IMR-90 (cell line): ENCODE measurements around the gene LPAR1. TPM values are rescaled to one million over a fixed set of nuclear protein-coding genes. Genes with fewer than 3 reads are reported as not detected.
"Not testable (repeated sequence)": the region's sequence is repeated elsewhere in the genome, so short reads cannot be mapped to it uniquely, and the experiment has no call there.

Source experiments
- ATAC-seq: fragments of 200-7000 bp; cut with Tn5 transposase; 2 replicates; pipeline ENCODE4 v1.9.1; 2020; ENCODE audit warnings: low read depth, mild to moderate bottlenecking, moderate library complexity
- BruUV-seq: library from RNA; stranded (reverse); fragments of 400-500 nt; replicated peaks from 2 replicates; lab custom pipeline; 2021; lab: Mats Ljungman, UMichigan
- CTCF ChIA-PET: fragments of 300-600 bp; formaldehyde crosslinking; extraction: SDS; loops from one replicate; lab custom pipeline; 2021; ENCODE audit warnings: antibody characterized with exemption; lab: Yijun Ruan, JAX
- POLR2A ChIA-PET: fragments of 300-600 bp; sonication (Branson Sonifier 250); formaldehyde crosslinking; loops from one replicate; lab custom pipeline; 2022; ENCODE audit warnings: antibody characterized with exemption; ENCODE audit not compliant: unreplicated experiment; lab: Charles Lee
- DNase-seq: peaks from one replicate; pipeline ENCODE4 v3.0.0; 2013
- H2AFZ ChIP-seq: replicated peaks from 2 replicates; pipeline ENCODE3; 2013; ENCODE audit warnings: low read length, mild to moderate bottlenecking; ENCODE audit not compliant: poor library complexity
- H2AK5ac ChIP-seq: 2 replicates; pipeline ENCODE4 v1.6.1; 2013; ENCODE audit warnings: low read depth, low read length, inconsistent platforms
- H2AK9ac ChIP-seq: replicated peaks from 2 replicates; pipeline ENCODE3; 2013; ENCODE audit warnings: mild to moderate bottlenecking, low read depth, low read length, moderate library complexity; ENCODE audit not compliant: poor library complexity
- H2BK120ac ChIP-seq: 2 replicates; pipeline ENCODE4 v1.6.1; 2013; ENCODE audit warnings: low read depth, low read length, inconsistent platforms
- H2BK15ac ChIP-seq: 3 replicates; pipeline ENCODE4 v1.6.1; 2013; ENCODE audit warnings: low read depth, low read length, inconsistent platforms
- H2BK20ac ChIP-seq: 2 replicates; pipeline ENCODE4 v1.6.1; 2013; ENCODE audit warnings: low read depth, mild to moderate bottlenecking, inconsistent platforms, low read length, moderate library complexity
- H2BK5ac ChIP-seq: 2 replicates; pipeline ENCODE4 v1.6.1; 2013; ENCODE audit warnings: mild to moderate bottlenecking, low read depth, low read length, inconsistent platforms; ENCODE audit not compliant: poor library complexity, severe bottlenecking
- H3K14ac ChIP-seq: replicated peaks from 2 replicates; pipeline ENCODE4 v1.6.1; 2013; ENCODE audit warnings: low read depth, low read length, inconsistent platforms
- H3K18ac ChIP-seq: 2 replicates; pipeline ENCODE4 v1.6.1; 2013; ENCODE audit warnings: low read depth, low read length, control low read depth
- H3K23ac ChIP-seq: 2 replicates; pipeline ENCODE4 v1.6.1; 2013; ENCODE audit warnings: low read depth, low read length, inconsistent platforms
- H3K27ac ChIP-seq: 2 replicates; pipeline ENCODE4 v1.5.1; 2013; ENCODE audit warnings: mild to moderate bottlenecking, control low read depth, low read length; ENCODE audit not compliant: insufficient read depth
- H3K27me3 ChIP-seq: 2 replicates; pipeline ENCODE4 v1.6.1; 2013; ENCODE audit warnings: low read length; ENCODE audit not compliant: control insufficient read depth, insufficient read depth
- H3K36me3 ChIP-seq: 2 replicates; pipeline ENCODE4 v1.6.1; 2013; ENCODE audit warnings: low read length, mixed read lengths; ENCODE audit not compliant: control insufficient read depth, insufficient read depth
- H3K4ac ChIP-seq: 2 replicates; pipeline ENCODE4 v1.6.1; 2013; ENCODE audit warnings: low read depth, low read length, inconsistent platforms
- H3K4me1 ChIP-seq: 2 replicates; pipeline ENCODE4 v1.6.1; 2013; ENCODE audit warnings: low read length, mixed read lengths; ENCODE audit not compliant: control insufficient read depth, insufficient read depth
- H3K4me2 ChIP-seq: 2 replicates; pipeline ENCODE4 v1.6.1; 2013; ENCODE audit warnings: low read depth, mild to moderate bottlenecking, control low read depth, low read length, moderate library complexity
- H3K4me3 ChIP-seq: 2 replicates; pipeline ENCODE4 v1.5.1; 2013; ENCODE audit warnings: low read depth, mild to moderate bottlenecking, control low read depth, low read length, moderate library complexity; ENCODE audit not compliant: insufficient read depth
- H3K56ac ChIP-seq: 2 replicates; pipeline ENCODE4 v1.6.1; 2013; ENCODE audit warnings: low read length, inconsistent platforms; ENCODE audit not compliant: insufficient read depth; ENCODE audit errors: extremely low read depth
- H3K79me1 ChIP-seq, 2 experiments: 2 replicates each; pipeline ENCODE4 v1.6.1; 2013; ENCODE audit warnings: low read length in 2 of 2, inconsistent platforms in 1 of 2, low read depth in 1 of 2
- H3K9ac ChIP-seq: 2 replicates; pipeline ENCODE4 v1.6.1; 2013; ENCODE audit warnings: low read depth, low read length, control low read depth
- H3K9me1 ChIP-seq: 2 replicates; pipeline ENCODE4 v1.6.1; 2013; ENCODE audit warnings: low read length, inconsistent platforms; ENCODE audit not compliant: insufficient read depth
- H3K9me3 ChIP-seq: 2 replicates; pipeline ENCODE4 v1.6.1; 2013; ENCODE audit warnings: low read length; ENCODE audit not compliant: control insufficient read depth, insufficient read depth
- H4K20me1 ChIP-seq: 2 replicates; pipeline ENCODE4 v1.6.1; 2013; ENCODE audit warnings: low read length, inconsistent platforms; ENCODE audit not compliant: insufficient read depth
- H4K5ac ChIP-seq: 2 replicates; pipeline ENCODE4 v1.6.1; 2013; ENCODE audit warnings: mild to moderate bottlenecking, low read depth, low read length, control low read depth
- H4K8ac ChIP-seq, 2 experiments: 2 replicates each; pipeline ENCODE4 v1.6.1; 2013; ENCODE audit warnings: low read depth in 2 of 2, low read length in 2 of 2, control low read depth in 1 of 2, inconsistent platforms in 1 of 2
- H4K91ac ChIP-seq: 2 replicates; pipeline ENCODE4 v1.6.1; 2013; ENCODE audit warnings: low read depth, low read length, inconsistent platforms; ENCODE audit not compliant: insufficient read depth
- BHLHE40 ChIP-seq: fragments of 150-350 bp; IDR thresholded peaks from 2 replicates; pipeline ENCODE4 v1.6.1; 2016; ENCODE audit warnings: mild to moderate bottlenecking, low read depth, low read length
- CEBPB ChIP-seq: IDR thresholded peaks from 2 replicates; pipeline ENCODE4 v1.6.1; 2012; ENCODE audit warnings: low read depth, low read length, improper control_type of control experiment
- ELK1 ChIP-seq: fragments of 150-350 bp; IDR thresholded peaks from 2 replicates; pipeline ENCODE4 v1.6.1; 2016; ENCODE audit warnings: low read depth, mild to moderate bottlenecking, low read length, moderate library complexity, borderline replicate concordance
- FOS ChIP-seq: fragments of 150-350 bp; IDR thresholded peaks from 2 replicates; pipeline ENCODE4 v1.6.1; 2016; ENCODE audit warnings: low read depth, low read length
- MAFK ChIP-seq: IDR thresholded peaks from 2 replicates; pipeline ENCODE4 v1.6.1; 2012; ENCODE audit warnings: low read depth, low read length, improper control_type of control experiment
- MAZ ChIP-seq: IDR thresholded peaks from 2 replicates; pipeline ENCODE4 v1.6.1; 2012; ENCODE audit warnings: low read depth, mild to moderate bottlenecking, low read length, improper control_type of control experiment, moderate library complexity, borderline replicate concordance
- MXI1 ChIP-seq: IDR thresholded peaks from 2 replicates; pipeline ENCODE4 v1.6.1; 2012; ENCODE audit warnings: low read depth, mild to moderate bottlenecking, low read length, moderate library complexity, borderline replicate concordance
- NFE2L2 ChIP-seq: fragments of 150-350 bp; IDR thresholded peaks from 2 replicates; pipeline ENCODE4 v1.6.1; 2016; ENCODE audit warnings: low read depth, mild to moderate bottlenecking, low read length
- POLR2A ChIP-seq: IDR thresholded peaks from 2 replicates; pipeline ENCODE4 v1.6.1; 2012; ENCODE audit warnings: mild to moderate bottlenecking, low read depth, low read length
- RAD21 ChIP-seq: IDR thresholded peaks from 2 replicates; pipeline ENCODE4 v1.6.1; 2012; ENCODE audit warnings: low read length, improper control_type of control experiment
- SMC3 ChIP-seq: fragments of 150-350 bp; IDR thresholded peaks from 2 replicates; pipeline ENCODE4 v1.6.1; 2016; ENCODE audit warnings: low read depth, mild to moderate bottlenecking, antibody characterized with exemption, low read length, moderate library complexity
- WGBS, 2 experiments: methylation state at CpG; one replicate each; pipeline versions ENCODE4 v1.1.5 to v1.1.7; 2013; ENCODE audit warnings: missing lambda C conversion rate in 2 of 2; ENCODE audit not compliant: insufficient read length in 1 of 2; ENCODE audit errors: extremely low coverage in 2 of 2; 5-methylcytosine and 5-hydroxymethylcytosine counted together
- dilution Hi-C: fragments of 300-500 bp; cut with HindIII; formaldehyde crosslinking; loops from one replicate; pipeline ENCODE4 v1.14.3; 2018; ENCODE audit warnings: low sequenced_read_pairs; ENCODE audit not compliant: unreplicated experiment
- in situ Hi-C: fragments of 300-500 bp; cut with MboI; formaldehyde crosslinking; loops from 3 replicates; pipeline ENCODE4 v1.14.3; 2019; ENCODE audit warnings: low sequenced_read_pairs, inconsistent platforms, mixed read lengths
- intact Hi-C: fragments of 100-400 bp; cut with micrococcal nuclease; formaldehyde crosslinking; loops from 2 replicates; pipeline ENCODE4 v1.10.0; 2022
- polyA plus RNA-seq, 3 experiments: library from polyadenylated mRNA; depleted of rRNA; stranded (reverse); fragments of >200 nt; gene quantifications; 2 replicates each; pipeline ENCODE4 v1.2.3, GENCODE V29; 2012; ENCODE audit warnings: low replicate concordance in 1 of 3
- total RNA-seq: library from RNA; depleted of rRNA; stranded (reverse); fragments of >200 nt; gene quantifications from 2 replicates; pipeline ENCODE4 v1.2.3, GENCODE V29; 2012

The LPAR1 gene
- total and polyA plus RNA-seq, 2 of the 4 experiments (the other 2 are of a cell fraction), result 171 to 315 TPM

- H3K18ac ChIP-seq, result no peak overlapping the region
- in situ Hi-C loops, result no loop called here
Observed at GRCh38 chr9:110825950-110826349, 212.3 kb downstream of the LPAR1 start.

GRCh38 chr9:110825129-110825528, 213.1 kb downstream of the LPAR1 start:
- H2BK15ac ChIP-seq, DNase-seq, H3K27ac ChIP-seq, H4K8ac ChIP-seq, H3K27me3 ChIP-seq, H3K18ac ChIP-seq, H3K14ac ChIP-seq, H3K56ac ChIP-seq, H4K20me1 ChIP-seq, H3K36me3 ChIP-seq, POLR2A ChIA-PET, H2BK120ac ChIP-seq, H3K79me1 ChIP-seq, intact Hi-C loops, H3K4me3 ChIP-seq, H3K4ac ChIP-seq, H4K5ac ChIP-seq, H3K9me3 ChIP-seq, H3K23ac ChIP-seq, H3K9ac ChIP-seq, CTCF ChIA-PET, H2AFZ ChIP-seq, H2AK9ac ChIP-seq, H3K4me1 ChIP-seq, H2BK20ac ChIP-seq, H4K91ac ChIP-seq, H2BK5ac ChIP-seq, H3K9me1 ChIP-seq, in situ Hi-C loops, H3K4me2 ChIP-seq, BruUV-seq, dilution Hi-C loops, H2AK5ac ChIP-seq: not testable (repeated sequence)
- ATAC-seq, result peak; percentile 84; the same call in 1 of the 2 replicates

More at GRCh38 chr9:110825950-110826349, 212.3 kb downstream of the LPAR1 start:
- CTCF ChIA-PET, result no interaction called here
- Histone ChIP-seq H4K5ac (no peak overlapping the region), H3K4me1 (no peaks in the 10 kb centered on the region), H4K20me1 (no peaks in the 10 kb centered on the region), H3K9me1 (no peaks in the 10 kb centered on the region), H2AK5ac (peak overlapping the region; percentile 6; the same call in 1 of the 2 replicates), H3K79me1 (no peaks in the 10 kb centered on the region), H3K9me3 (no peaks in the 10 kb centered on the region), H3K23ac (no peak overlapping the region), H3K14ac (peak overlapping the region; percentile 7; the same call in 1 of the 2 replicates), H3K4me2 (no peak overlapping the region), H3K9ac (no peak overlapping the region), H2BK5ac (no peak overlapping the region), H4K91ac (no peak overlapping the region), H3K27ac (no peak overlapping the region), H3K56ac (no peak overlapping the region; the same call in 1 of the 2 replicates), H2BK20ac (0 out of 2 replicates have a peak overlapping the region, but pooled peaks have one; percentile 14), H2AK9ac (no peak overlapping the region), H3K36me3 (no peaks in the 10 kb centered on the region), H2BK120ac (0 out of 2 replicates have a peak overlapping the region, but pooled peaks have one; percentile 2), H2BK15ac (peak overlapping the region; percentile 46; the same call in 1 of the 3 replicates), H3K4me3 (no peak overlapping the region), H3K27me3 (no peaks in the 10 kb centered on the region), H2AFZ (no peak overlapping the region), H4K8ac (no peak overlapping the region), H3K4ac (0 out of 2 replicates have a peak overlapping the region, but pooled peaks have one; percentile 4)
- POLR2A ChIA-PET, result interaction anchor here (0.6 kb wide), 1 partner anchor 783 kb away, joined by 3 read pairs; no protein-coding TSS in a partner anchor
- BruUV-seq, result no TSS peak
- no CpG with 5 or more reads among the region's 2 CpGs for WGBS, 2 experiments
- no peak for TF ChIP-seq ELK1
- TF ChIP-seq BHLHE40, result no peak
- TF ChIP-seq MAZ, result no peak
- no peak for TF ChIP-seq CEBPB
- no peak for TF ChIP-seq POLR2A
- no peak for TF ChIP-seq MAFK
- TF ChIP-seq FOS, result no peak
- TF ChIP-seq NFE2L2, result no peak
- TF ChIP-seq SMC3, result no peak
- TF ChIP-seq MXI1, result no peak
- no peak for TF ChIP-seq RAD21
- DNase-seq (peak; percentile 13), ATAC-seq (no peak)
- dilution Hi-C loops (no loop called here), intact Hi-C loops (no loop called here)
